NCI-H2029 treated with DMSO at 0.1 percent for 48 hours (cell line): ENCODE measurements around the gene SEC14L1.
"Not testable (repeated sequence)": the region's sequence is repeated elsewhere in the genome, so short reads cannot be mapped to it uniquely, and the experiment has no call there.

Experiments
- DNase-seq: peaks from one replicate; lab custom pipeline; 2025; lab: John Stamatoyannopoulos, UW

Gene SEC14L1

DNA sequence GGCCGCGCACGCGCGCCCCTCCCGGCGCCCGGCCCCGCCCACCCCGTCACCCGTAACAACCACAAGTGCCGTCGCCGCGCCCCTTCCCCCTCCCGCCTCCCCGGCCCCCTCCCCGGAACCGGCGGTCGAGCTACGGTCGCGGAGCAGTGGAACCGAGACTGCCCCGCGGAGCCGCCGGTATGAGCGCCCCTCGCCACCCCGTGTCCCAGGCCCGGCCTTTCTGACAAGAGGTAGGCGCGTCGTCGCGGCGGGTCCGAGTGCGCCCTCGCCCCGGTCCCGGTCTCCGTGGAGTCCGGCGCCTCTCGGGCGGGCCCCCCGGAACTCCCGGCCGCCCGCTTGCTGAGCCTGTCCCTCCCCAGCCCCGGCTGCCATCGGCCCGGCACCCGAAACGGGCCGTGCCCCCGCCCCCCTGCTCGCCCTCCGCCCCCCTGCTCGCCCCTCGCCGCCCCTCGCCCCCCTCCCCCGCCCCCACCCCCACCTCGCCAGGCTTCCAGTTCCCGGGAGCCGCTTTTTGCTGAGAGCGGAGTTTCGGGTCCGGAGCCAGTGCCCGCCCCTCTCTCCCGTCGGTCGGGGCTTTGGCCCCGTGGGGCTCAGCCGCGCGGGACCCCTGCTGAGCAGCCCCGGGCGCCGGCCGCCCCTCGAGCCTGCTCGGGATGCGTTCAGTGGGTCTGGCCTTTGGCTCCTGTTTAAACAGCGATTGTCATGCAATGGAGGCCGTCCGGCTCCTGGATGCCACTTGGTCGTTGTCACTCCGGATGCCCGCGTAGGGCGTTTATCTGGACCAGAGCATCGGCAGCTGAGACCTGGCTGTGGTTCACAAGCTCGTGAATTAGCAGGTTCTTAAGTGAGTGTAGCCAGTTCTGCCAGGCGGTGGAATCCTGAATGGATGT is at the start of gene SEC14L1:
TSS of gene SEC14L1 (plus strand) at position 92 of the 890 bp plus-strand sequence. CDS start 2,628 bp downstream, outside the sequence.
- DNase-seq, result no peak

- DNase-seq, result no peak
Measured at GRCh38 chr17:77092025-77092424, 48.7 kb upstream of the SEC14L1 start.

DNA sequence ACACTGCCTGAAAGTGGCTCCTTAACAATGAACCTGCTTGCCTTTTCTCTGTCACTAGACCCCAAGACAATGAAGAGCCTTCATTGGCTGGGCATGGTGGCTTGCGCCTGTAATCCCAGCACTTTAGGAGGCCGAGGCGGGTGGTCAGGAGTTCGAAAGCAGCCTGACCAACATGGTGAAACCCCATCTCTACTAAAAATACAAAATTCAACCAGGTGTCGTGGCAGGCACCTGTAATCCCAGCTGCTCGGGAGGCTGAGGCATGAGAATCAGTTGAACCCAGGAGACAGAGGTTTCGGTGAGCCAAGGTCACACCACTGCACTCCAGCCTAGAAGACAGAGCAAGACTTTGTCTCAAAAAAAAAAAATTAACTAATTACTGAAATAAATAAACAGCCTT is 45.3 kb upstream of the SEC14L1 start:
- DNase-seq, result no peak

GRCh38 chr17:77096570-77097214 is 44.1 kb upstream of the SEC14L1 start:
- DNase-seq, result no peak

DNA sequence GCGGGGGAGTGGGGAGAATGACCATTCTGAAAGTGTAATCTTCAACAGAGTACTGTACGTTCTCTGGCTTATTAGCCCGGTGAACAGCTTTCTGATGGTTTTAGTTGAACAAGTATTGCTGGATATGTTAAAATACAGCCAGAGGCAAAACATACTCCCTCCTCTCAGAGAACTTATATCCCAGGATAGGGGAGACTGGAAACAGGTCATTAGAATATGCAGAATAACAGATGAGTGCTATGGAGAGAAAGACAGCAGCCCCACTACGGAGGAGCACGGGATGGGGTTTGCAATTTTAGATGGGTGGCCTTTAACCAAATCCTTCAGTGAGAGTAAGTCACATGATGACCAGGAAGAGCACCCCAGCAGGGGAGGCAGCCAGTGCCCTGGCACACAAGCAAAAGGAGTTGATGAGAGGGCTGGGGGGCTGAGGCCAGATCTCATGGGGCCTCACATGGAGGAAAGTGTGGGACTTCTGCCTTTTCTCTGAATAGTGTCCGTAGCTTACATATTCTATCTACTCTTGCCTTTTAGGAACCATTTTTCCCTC is 43.1 kb upstream of the SEC14L1 start:
- no peak for DNase-seq

DNA sequence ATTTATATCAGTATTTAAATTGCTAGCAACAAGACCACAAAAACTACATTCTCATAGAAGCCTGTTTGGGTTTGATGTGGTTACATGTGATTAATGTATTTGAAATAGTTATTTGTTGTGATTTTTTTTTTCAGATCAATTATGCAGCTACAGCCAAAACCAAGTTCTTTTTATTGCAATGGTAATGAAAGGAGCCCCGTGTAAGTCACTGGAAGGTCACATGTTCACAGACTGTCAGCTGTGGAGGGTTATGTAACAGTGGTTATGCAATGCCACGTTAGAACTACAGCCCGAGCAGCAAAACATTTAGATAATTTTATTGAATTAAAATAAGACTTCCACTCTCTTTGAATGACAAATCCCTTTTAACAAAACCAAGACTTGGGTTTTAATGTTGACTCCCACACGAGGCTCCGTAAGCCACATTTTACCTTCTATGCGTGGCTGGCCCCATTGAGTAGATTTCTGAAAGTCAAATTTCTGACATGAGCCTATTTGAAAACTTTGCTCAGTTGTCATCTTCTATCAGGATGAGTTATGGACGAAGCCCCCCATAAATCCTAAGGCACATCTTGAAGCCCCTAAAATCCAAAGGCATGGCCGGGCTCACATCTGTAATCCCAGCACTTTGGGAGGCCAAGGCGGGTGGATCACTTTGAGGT is 41.8 kb upstream of the SEC14L1 start:
- no peak for DNase-seq

DNA sequence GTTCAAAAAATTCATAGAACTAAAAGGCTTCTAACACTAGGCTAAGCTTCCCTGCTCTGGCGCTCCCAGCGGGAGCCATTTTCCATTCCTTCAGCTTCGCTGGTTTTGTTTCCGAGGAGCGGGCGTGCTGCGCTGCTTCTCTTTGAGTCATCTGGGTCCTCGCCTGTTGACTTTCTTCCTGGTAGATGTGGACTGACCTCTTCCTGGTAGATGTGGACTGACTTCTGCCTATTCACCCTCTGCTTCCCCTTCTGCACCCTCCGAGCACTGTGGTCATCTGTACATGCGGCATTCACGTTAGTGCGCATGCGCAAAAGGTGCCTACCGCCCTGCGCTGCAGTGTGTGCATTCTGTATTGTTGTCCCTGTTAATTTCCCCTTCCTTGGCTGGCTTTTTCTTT is 40.8 kb upstream of the SEC14L1 start:
- DNase-seq, result no peak

DNA sequence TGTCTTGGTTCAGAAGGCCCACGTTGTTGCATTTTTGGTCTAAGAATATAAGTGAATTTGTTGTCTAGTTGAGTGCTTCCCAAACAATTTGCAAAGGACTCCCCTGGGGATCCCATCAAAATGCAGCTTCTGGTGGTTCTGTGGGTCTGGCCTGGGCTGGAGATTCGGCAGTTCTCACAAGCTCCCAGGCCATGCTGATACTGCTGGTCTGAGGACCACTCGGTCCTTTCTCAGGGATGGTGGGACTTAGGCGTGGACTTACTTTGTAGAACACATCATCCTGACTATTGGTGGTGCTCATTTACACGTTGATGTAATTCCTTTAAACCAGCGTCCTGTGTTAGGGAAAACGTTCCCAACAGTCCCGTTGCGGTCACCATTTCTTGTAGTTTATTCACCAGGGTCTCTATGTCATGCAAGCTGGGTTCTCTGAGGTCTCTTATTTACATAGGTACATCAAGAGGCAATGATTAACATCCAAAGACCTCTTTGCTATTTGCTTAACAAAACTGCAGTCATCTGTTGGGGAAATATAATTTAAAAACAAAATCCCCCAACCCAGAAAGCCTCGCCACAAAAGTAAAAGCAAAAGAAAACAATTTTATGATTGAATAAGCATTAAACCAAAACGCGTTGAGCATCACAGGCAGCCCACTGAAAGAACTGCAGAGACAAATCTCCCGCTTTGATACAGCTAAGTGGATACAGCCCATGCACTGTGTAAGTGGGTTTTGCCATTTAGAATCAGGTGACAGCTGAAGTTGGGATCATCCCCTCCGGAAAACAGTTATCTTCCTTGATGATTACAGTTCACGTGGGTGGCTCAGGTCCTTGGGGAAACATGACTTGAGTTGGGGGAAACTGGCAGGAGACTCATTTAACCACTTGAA is 39.0 kb upstream of the SEC14L1 start:
- no peak for DNase-seq

DNA sequence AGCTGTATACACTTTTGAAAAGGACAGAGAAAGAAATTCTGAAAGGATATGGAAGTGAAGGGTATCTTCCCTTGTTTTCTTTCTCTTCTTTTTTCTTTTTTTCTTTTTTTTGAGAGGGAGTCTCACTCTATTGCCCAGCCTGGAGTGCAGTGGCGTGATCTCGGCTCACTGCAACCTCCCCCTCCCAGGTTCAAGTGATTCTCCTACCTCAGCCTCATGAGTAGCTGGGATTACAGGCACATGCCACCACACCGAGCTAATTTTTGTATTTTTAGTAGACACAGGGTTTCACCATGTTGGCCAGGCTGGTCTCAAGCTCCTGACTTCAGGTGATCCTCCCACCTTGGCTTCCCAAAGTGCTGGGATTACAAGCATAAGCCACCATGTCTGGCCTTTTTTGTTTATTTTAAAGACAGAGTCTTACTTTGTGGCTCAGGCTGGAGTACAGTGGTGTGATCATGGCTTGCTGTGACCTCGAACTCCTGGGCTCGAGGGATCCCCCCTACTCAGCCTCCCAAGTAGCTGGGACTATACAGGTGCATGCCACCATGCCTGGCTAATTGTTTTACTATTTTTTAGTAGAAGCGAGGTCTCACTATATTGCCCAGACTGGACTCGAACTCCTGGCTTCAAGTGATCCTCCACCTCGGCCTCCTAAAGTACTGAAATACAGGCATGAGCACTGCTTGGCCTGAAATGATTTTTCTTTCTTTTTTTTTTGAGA is 38.2 kb upstream of the SEC14L1 start:
- DNase-seq, result not testable (repeated sequence)

DNA sequence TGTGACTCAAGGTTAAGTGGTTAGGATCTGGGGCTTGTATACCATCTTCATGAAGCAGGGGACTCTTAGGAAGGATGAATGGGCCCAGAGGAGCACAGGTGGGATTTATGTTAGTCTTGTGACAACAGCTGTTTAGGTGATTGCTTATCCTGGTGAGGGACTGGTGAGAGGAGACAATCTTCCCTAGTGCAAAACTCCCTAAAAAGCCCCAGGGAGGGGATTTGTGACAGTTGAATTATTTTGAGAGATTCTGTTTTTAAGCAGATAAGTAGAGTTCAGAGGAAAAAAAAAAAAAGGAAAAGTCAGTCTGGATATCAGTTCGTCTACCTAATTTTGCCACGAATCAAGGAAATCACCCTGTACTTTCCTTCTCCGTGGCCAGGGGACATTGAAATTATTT is 35.1 kb upstream of the SEC14L1 start:
- no peak for DNase-seq

- no peak for DNase-seq
Measured at GRCh38 chr17:77106874-77107358, 33.9 kb upstream of the SEC14L1 start.

- no peak for DNase-seq
Measured at GRCh38 chr17:77107506-77108433, 33.0 kb upstream of the SEC14L1 start.

GRCh38 chr17:77109159-77109759 is 31.5 kb upstream of the SEC14L1 start:
- DNase-seq, result no peak

DNA sequence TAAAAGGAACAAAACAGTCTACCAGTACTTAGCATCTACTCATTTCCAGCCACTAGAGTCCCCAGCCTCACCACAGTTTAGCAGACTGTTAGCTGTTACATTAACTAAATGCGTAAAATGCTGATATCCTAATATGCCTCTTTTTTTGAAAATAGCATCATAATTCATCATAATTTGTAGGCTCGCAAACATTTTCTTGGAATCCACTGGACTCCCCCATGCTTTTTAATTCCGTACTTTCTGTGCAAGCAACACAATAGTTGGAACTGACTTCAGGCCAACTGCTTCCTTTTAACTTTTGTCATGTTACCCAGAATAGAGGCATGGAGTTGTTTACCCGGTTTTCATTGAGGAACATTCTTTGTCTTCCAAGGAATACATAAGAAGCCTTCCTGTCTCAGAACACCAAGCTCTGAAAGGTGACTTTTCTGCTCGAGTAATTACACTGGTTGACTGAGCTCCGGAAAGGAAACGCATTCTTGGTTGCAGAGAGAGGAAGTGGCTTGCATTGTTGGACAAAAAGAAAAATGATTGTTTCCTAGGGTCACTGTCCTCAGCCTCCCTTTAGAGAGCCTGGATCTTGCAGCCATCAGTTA is 30.9 kb upstream of the SEC14L1 start:
- no peak for DNase-seq

DNA sequence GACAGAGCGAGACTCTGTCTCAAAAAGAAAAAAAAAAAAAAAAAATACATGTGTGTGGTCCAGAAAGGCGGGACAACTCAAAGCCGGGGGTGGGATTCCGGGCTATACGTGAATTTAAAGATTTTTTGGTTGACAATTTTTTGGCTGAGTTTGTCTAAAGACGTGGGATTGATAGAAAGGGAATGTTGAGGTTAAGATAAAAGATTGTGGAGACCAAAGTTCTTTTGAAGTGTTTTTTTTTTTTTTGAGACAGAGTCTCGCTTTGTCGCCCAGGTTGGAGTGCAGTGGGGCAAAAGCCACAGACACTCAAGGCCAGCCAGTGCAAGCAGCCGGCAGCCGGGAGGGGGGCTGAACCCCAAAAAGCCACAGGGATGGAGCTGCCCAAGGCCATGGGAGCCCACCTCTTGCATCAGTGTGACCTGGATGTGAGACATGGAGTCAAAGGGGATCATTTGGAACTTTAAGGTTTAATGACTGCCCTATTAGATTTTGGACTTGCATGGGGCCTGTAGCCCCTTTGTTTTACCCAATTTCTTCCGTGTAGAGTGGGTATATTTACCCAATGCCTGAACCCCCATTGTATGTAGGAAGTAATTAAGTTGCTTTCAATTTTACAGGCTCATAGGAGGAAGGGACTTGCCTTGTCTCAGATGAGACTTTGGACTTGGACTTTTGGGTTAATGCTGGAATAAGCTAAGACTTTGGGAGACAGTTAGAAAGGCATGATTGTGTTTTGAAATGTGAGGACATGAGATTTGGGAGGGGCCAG is 29.4 kb upstream of the SEC14L1 start:
- not testable (repeated sequence) for DNase-seq

GRCh38 chr17:77111934-77112296 is 28.9 kb upstream of the SEC14L1 start:
- DNase-seq, result no peak

- no peak for DNase-seq
Measured at GRCh38 chr17:77115510-77115909, 25.3 kb upstream of the SEC14L1 start.

- no peak for DNase-seq
Measured at GRCh38 chr17:77115947-77116346, 24.8 kb upstream of the SEC14L1 start.
